ENCODE measurements around the gene C2orf78.
"Not testable (repeated sequence)": the region's sequence is repeated elsewhere in the genome, so short reads cannot be mapped to it uniquely, and the experiment has no call there.

Gene C2orf78, protein sequence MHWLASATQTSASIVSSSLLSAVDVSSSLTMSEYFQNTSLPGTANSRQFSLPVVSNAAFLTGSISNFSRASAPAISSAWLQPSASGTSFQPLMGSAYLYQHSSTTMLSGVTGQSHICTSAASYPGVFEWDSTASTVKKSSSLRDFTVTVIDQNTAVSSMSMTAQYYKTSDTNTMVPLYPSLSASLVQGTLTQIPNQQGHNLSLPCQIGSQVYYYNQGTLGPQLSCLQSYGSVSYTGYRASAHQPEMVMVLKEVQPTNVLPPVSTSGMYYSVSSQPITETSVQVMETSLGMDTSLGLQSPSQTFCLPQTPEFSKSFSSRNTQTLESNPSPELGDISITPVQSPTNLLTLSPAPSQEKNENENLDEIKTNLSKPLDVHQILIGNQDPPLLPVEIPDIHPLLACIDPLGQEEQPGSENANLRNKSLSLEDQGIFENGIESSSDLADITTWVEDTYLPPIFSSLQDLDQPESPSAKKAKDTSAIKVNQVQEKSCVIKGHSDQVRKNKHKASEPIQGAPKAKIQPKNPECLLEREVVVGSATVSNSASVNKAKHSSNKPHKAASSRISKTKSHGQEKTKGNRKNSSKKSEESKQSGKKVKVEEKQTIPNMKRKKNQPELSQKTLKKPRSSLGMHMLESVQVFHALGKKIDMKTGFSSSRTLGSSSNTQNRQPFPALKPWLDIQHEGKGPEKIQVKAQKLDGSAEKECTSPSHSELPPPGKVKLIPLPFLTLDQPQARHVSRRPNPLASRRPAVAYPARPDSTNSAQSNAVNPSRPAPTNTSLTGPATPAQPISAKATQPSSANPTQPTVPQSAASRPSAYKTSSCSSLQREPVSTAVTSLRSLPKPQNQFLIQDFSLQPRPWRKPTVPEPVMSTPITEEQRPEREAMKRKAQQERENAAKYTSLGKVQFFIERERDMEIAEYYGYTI

DNA sequence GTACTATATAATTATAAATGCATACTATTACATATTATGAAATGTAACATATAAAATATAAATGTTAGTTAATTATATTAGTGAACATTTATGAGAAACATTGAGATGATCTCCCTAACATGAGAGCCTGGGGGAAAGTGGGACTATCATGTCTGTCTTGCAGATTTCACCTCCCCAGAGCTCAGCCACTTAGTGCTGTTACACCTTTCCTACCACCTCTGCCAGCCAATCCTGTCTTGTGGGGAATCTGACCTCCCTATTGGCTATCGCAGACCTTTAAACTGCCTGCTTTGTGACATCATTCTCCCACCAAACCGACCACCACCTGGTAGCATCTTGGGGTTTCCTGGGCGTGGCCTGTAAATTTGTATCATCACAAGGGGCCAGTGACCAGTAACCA is at the start of gene C2orf78:
Gene C2orf78, plus strand, starts transcription at position 301 of the 400 bp plus-strand sequence. CDS start 127 bp downstream, outside the sequence.
- DNase-seq (ENCODE audit: low read depth): not testable (repeated sequence)

DNA sequence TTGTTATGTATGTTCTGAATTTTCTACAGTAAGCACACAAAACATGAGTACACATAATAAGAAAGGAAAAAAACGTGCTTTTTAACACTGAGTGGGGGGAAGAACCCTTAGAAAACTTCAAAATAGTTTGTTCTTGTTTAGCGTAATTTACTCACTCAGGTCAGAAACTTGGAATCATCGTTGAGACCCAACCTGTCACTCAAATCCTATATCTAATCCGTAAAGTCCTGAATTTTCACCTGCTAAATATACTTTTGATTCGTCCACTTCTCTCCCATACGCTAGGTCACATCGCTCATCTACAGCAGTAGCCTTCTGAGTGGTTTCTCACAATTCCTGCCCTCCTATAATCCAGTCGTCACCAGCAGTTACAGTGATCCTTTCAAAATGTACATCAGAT is 47.6 kb upstream of the C2orf78 start:
- no peak for DNase-seq (ENCODE audit: low read depth)

DNA sequence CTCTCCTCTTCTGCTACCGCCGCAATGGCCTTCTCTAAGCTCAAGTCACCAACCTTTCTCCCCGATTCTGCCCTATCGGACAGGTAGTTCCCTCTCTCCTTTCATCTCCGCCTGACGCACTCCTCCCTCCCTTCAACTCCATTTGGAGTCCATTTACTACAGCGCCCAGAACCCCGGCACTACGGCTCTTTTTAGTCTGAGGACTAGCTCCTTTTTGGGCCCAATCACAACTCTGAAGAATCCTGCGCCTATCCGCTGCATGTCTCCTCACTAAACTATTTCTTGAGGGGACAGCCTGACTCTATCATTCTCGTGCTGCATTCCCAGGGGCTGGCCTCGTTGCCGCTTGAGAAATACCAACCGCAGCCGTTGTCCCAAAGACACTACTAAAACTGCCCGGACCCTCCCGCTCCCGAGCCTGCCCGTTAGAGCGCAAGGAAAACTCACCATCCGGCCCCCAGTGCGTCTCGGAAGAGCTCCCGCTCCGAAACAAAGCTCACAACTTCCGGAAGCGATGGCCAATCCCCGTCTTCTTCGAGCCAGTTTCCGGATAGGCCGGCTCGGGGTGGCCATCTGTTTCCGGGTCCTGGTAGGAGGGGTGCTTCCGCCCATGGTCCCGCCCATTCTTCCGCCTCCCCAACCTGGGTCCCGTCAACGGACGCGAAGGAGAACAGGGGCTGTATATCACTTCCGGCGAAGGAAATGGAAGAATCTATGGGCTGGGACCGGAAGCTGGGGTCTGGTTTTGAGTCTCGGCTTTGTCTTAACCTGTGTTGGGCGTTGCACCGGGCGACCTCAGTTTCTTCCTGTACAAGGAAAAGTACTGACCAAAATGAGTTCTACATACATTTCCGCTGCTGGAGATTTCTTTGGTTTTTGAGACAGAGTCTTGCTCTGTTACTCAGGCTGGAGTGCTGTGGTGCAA is 46.9 kb upstream of the C2orf78 start, which contains the start of gene TPRKB:
Gene TPRKB, minus strand, starts transcription at position 491 of the 925 bp plus-strand sequence. CDS start 2,776 bp downstream, outside the sequence.
- DNase-seq (ENCODE audit: low read depth): peak; percentile 89

DNA sequence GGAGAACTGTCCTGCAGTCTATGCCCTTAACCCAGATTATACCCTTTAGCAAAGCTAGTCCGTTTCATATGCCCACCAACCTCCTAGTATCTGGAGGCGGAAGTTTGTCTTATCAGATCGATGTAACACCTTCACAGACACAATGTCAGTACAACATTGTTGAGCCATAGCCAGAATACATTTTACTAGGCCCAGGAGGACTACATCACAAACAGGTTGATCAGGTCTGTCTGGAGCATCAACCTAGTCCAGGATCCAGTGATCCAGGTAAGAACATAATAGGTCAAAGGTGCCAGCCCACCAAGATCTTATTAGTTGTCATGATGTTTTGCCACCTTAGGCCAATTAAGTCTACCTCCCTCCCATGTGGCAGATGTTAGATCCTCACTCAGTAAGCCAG is 44.9 kb upstream of the C2orf78 start:
- DNase-seq (ENCODE audit: low read depth): no peak

DNA sequence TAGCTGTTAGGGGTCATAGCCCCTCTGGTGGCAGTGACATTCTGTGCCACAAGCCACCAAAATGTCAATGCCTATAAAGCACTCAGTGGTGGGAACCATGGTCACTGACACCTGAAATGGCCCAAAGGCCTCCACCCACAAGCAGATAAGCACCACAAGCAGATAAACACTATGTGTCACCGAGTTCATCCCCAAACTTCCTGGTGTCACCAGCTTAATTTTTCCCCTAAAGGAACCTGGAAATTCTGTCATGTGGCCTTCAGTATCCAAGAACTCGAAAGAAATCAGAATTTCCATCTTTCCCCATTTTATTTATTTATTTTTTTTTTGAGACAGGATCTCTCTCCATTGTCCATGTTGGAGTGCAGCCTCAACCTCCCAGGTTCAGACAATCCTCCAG is 43.2 kb upstream of the C2orf78 start:
- DNase-seq (ENCODE audit: low read depth): no peak

DNA sequence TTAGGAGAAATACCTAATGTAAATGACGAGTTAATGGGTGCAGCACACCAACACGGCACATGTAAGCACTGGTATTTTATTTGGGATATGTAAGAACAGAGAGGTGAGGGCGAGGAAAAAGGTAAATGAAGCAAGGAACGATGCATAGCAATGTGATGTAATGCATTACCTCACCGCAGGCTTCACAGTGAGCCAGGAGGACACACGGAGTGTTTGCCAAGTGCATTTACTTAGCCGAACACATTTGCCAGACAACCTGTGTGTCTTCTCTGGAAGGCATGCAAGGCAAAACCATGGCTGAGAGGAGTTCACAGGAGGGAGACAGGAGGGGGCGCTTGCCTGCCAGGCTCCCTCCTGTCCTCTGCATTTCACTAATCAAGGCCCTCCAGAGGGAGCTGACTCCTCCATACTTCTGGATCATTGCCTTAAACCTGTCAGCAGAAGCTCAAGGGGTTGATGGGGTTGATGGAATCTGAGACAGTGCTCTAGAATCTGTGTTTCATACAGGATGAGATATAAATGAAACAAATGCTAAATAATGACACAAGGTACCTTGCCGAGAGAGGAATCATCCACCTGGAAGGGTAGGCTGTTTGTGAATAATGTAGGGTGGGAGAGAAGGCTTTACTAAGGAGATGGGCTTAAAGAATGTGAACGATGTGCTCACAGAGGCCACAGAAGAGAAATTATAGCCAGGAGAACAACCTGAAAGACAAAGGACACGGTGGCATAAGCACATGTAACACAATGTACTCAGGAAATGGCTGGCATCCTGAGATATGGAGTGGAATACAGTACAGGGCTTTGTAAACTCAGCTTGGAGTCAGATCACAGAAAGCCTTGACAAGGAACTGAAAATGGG is 37.7 kb upstream of the C2orf78 start:
- no peak for DNase-seq (ENCODE audit: low read depth)

DNA sequence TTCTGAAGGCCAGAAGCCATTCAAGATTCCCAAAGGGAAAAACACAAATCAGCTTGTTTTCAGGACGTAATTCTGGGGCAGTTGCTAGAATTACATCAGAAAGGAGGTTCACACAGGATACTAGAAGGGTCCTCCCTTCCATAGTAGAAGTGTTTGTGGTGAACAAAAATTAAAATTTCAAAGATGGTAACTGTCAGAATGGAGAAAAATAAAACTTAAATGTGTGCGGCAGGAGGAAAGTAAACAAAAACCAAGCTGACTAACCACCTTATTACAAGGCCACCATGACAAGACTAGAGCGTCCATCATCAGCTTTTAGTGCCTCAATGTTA is 37.1 kb upstream of the C2orf78 start:
- DNase-seq (ENCODE audit: low read depth): no peak

DNA sequence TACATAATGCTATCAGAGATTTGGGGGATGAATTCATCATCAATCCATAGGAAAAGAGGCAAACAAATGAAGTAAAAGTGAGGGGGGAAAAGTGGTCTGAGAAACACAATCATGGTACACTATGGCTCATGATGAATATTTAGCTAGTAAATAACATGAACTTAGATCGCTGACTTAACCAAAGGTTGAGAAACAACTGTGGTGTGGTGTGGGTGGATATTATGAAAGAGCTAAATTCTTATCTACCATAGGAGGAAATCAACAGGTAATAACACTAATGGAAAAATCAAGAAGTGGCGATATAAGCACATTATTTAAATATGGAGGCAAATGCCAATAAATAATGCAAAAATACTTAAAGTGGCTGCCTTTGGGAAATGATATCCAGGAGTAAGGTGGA is 34.7 kb upstream of the C2orf78 start:
- DNase-seq (ENCODE audit: low read depth): no peak

DNA sequence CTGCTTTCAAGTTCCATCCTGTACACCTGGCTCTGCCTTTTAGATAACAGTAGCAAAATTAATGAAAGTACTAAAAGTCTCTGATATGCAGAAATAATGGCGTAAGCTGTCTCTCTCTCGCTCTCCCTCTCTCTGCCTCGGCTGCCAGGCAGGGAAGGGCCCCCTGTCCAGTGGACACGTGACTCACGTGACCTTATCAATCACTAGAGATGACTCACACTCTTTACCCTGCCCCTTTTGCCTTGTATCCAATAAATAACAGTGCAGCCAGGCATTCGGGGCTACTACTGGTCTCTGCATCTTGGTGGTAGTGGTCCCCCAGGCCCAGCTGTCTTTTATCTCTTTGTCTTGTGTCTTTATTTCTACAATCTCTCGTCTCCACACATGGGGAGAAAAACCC is 29.7 kb upstream of the C2orf78 start:
- not testable (repeated sequence) for DNase-seq (ENCODE audit: low read depth)

DNA sequence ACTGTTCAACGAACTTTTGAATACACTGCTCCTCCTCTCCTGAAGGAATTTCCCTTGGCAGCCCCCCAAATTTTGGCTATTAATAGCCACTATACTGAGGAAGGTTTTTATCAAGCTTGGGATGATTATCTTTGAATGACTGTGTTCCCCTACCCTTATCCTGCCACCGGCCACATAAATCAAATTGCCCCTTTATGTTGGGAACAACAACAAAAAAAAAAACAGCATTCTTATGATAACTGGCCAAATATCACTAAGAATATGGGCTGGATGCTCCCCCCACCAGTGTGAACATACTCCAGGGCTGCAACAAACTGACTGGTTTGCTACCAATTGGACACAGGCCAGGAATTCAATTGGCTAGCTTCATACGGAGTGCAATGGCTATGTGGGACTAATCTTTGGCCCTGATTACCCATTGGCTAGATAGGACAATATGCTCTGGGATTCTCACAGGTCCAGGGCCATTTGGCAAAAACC is 24.7 kb upstream of the C2orf78 start:
- no peak for DNase-seq (ENCODE audit: low read depth)

DNA sequence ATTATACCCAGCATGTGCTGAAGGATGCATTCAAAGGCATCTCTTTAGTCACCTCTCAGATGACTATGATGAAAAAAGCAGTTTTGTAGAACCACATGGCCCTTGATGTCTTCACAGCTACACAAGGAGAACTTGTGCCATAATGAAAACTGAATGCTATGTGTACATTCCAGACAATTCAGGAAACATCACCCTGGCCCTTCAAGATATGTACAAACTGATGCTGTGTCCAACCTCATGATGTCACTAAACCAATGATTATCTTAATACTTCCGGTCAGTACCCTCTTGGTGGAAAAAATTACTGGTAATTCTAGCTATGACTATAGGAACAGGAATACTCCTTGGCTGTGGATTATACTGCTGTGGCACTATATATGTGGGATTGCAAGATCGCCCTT is 24.1 kb upstream of the C2orf78 start:
- no peak for DNase-seq (ENCODE audit: low read depth)

DNA sequence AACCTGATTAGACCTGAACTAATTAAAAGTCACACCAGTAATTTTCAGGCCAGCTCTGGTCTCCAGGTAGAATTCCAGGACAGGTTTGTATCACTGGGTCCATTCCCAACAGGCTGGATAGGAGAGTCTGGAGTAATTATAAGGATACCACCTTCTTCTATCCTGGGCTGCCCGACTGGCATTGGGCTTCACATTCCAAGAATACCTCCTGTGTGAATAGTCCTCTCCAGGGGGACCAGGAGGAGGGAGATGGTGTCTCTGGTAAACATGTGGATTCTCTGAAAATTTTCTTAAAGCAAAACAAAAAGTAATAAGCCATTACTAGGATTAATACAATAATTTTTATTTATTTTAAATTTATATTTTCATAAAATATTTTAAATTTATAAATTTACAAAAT is 21.4 kb upstream of the C2orf78 start:
- DNase-seq (ENCODE audit: low read depth): no peak

DNA sequence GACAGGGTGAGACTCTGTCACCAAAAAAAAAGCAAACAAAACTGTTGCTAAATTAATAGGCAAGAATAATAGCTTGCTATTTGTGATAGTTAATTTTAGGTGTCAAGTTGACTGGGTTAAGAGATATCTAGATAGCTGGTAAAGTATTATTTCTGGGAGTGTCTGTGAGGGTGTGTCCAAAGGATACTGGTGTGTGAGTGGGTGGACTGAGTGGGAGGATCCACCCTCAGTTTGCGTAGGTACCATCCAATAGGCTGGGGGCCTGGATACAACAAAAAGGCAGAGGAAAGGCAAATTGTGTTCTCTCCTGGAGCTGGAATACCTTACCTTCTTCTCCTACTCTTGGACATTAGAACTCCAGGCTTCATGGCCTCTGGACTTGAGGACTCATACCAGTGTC is 19.0 kb upstream of the C2orf78 start:
- DNase-seq (ENCODE audit: low read depth): no peak

DNA sequence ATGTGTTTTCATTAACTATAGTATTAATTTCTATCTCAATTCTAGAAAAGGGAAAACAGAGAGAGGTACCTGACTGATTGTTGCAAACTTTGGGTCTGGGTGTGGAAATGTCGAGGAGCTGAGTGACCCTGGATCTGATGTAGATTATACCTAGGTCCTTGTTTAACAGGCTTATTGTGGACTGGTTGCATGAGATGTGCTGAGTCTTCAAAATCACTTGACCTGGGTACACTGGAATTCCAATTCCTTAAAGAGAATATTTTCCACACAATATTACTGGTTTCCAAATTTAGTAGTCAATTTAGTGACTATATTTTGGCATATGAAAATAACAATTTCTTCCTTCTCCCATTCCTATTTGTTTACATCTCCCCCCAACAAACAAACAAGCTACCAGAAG is 17.6 kb upstream of the C2orf78 start:
- DNase-seq (ENCODE audit: low read depth): no peak

DNA sequence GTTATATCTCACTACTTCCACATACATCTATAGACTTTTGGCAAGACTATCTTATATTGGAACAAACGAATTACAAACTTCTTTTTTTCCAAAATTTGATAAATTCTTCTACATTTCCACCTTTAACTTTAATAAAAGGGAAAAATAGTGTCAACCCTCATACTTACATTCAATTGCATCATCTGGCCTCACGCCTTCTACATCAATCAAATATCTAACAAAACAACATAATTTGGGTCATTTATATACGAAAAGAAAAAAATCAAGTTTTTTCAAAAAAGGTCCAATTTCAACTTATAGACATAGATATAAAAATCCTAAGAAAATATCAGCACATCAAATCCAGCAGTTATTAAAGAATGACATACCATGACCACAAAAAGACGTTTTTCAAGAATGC is 17.0 kb upstream of the C2orf78 start:
- DNase-seq (ENCODE audit: low read depth): no peak

DNA sequence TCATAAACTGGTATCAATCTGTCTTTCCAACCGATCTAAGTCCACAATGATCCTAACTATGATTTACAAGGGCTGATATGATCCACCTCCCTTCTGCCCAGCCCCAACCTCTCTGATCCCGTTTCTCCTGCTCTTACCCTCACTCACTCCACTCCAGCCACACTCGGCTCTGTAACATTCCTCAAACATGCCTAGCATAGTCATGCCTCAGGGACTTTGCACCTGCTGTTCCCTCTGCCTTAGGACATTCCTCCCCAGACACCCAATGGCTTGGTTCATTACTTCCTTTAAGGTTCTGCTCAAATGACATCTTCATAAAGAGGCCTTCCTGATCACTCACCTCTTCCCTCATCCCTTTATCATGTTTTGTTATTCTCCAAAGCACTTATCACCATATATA is 13.3 kb upstream of the C2orf78 start:
- DNase-seq (ENCODE audit: low read depth): no peak

DNA sequence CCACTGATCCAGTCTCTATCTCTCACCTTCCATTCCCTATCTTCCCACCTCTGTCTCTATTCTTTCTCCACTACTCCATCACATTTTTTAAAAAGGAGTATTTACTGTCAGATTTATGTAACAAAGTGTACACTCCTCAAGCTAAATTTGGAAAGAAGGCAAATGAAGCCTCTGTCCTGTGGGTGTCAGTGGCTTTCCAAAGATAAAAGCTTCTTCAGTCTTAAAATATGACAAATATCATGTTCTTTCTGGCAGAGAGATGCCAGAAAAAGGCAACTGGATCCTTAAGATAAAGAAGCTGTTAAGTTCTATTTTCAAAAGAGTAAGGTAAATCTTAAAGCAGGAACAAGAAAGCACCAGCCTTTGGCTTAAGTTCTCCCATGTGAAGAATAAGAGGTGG is 11.2 kb upstream of the C2orf78 start:
- no peak for DNase-seq (ENCODE audit: low read depth)

DNA sequence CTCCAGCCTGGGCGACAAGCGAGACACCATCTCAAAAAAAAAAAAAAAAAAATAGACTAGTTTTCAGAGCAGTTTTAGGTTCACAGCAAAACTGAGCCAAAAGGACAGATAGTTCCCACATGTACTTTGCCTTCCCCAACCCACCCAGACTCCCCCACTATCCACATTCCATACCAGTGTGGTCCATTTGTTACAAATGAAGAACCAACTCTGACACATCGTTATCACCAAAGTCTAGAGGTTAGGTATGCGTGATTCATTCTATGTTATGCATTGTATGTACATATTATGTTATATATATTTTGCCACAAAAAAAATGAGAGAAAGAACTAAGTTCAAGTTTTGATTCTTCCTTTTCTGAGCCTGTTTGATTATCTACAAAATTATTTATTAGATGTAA is 7.6 kb upstream of the C2orf78 start:
- DNase-seq (ENCODE audit: low read depth): no peak

DNA sequence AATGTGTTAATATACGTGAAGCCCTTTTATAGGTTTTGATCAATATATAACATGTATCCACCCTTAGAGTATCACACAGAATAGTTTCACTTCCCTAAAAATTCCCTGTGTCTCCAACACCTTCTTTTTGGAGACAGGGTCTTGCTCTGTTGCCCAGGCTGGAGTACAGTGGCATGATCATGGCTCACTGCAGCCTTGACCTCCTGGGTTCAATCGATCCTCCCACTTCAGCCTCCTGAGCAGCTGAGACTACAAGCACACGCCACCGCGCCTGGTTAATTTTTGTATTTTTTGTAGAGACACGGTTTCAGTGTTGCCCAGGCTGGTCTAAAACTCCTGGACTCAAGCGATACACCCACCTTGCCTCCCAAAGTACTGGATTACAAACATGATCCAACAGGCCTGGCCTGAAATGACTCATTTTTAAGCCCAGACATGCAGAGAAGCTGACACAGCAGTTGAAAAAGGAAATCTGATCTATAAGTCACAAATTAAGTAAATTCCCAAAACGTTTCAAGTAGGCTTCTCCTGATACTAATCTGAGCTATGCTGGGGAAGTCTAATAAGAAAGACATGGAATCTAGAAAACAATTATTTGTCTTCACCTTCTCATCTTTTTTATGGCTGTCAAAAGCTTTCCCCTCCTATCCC is 7.0 kb upstream of the C2orf78 start:
- no peak for DNase-seq (ENCODE audit: low read depth)

DNA sequence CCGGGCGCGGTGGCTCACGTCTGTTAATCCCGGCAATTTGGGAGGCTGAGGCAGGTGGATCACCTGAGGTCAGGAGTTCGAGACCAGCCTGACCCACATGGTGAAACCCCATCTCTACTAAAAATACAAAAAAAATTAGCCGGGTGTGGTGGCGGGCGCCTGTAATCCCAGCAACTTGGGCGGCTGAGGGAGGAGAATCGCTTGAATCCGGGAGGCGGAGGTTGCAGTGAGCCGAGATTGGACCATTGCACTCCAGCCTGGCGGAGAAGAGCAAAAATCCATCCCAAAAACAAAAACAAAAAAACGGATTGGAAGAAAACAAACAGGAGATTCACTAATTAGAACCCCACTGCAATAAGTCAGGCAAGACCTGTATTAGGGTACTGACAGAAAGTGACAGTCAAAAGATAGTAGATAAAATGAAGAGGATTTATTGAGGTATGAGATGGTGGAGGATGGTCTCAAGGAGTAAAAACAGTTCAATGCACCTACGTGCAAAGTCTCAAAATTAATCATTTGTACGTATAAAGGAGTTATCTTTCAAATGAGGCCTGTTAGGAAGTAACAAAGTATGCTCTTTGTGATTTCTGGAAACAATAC is 5.0 kb upstream of the C2orf78 start:
- not testable (repeated sequence) for DNase-seq (ENCODE audit: low read depth)

Measured in stimulated activated CD8-positive, alpha-beta memory T cell treated with anti-CD3 and anti-CD28 coated beads, Interleukin-12 subunit alpha, Interleukin-12 subunit beta, amount 100 ng/mL, for 4 hours (primary cell).